ENCODE results near the gene ADAMTS6.
"Not testable (repeated sequence)": the region's sequence is repeated elsewhere in the genome, so short reads cannot be mapped to it uniquely, and the experiment has no call there.

ADAMTS6 gene

DNA sequence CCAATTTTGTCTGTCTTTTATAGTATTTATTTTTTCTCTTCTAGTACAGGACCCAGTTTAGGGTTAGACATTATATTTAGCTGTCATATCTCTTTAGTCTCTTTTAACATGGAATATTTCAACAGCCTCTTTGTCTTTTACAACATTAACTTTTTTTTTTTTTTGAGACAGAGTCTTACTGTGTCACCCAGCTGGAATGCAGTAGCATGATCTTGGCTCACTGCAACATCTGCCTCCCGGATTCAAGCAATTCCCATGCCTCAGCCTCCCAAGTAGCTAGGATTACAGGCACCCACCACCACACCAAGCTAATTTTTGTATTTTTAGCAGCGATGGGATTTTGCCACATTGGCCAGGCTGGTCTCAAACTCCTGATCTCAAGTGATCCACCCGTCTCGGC is 90.1 kb downstream of the ADAMTS6 start:
- no peak overlapping the region for H3K4me3 ChIP-seq
- H3K27ac ChIP-seq: no peak overlapping the region

DNA sequence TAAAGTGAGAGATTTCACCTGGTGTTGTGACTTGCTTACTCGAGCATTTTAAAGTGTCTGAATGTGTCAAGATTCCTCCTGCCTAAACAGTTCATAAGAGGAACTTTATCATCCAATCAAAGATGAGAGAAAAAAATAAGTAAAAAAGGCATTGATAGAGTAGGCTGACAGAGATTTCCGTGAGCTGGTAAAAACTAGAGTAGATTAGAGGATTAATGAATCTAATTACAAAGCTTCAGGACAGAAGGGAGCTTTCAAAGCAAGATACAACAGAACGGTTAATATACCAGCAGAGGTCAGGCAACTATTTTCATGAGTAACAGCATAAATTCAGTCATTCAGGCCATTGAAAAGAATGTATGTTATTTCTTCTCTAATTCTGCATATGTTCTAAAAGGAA is 91.5 kb downstream of the ADAMTS6 start:
- Histone ChIP-seq H3K27ac (no peak overlapping the region), H3K4me3 (no peak overlapping the region)

DNA sequence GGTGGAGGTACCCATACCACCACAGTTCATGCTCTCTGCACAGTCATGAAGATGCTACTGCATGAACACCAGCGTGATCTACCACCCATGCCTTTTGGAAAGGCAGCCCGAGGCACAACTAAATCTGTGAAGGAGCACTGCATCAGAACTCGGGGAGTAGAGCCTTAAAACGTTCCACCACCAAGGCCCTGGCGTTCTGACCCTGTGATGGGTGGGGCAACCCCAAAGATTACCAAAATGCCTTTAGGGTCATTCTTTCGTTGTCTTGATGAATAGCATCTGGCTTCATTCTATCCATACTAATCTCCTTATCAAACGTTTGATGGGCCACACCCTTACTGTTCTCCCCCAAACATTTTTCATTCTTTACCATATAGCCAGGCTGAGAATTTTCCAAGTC is 97.9 kb downstream of the ADAMTS6 start:
- H3K27ac ChIP-seq: no peak overlapping the region
- H3K4me3 ChIP-seq: no peak overlapping the region

DNA sequence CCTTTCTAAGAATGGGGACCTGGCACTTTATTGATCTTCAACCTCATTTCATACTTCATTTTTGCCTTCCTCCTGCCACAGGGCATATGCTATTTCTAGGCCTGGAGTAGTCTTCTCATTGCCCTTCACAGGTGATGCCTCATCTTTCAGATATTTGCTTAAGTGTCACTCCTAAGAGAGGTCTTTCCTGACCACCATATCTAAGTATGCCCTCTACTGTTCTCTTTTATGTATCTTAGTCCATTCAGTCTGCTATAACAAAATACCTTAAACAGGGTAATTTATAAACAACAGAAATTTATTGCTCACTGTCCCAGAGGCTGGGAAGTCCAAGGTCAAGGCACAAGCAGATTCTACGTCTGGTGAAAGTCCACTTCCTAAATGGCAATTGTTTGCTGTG is 99.1 kb downstream of the ADAMTS6 start:
- no peak overlapping the region for H3K4me3 ChIP-seq
- H3K27ac ChIP-seq: no peak overlapping the region

- not testable (repeated sequence) for H3K27ac ChIP-seq, H3K4me3 ChIP-seq
These were observed 111.2 kb downstream of the ADAMTS6 start for GRCh38 chr5:65370505-65370904.

DNA sequence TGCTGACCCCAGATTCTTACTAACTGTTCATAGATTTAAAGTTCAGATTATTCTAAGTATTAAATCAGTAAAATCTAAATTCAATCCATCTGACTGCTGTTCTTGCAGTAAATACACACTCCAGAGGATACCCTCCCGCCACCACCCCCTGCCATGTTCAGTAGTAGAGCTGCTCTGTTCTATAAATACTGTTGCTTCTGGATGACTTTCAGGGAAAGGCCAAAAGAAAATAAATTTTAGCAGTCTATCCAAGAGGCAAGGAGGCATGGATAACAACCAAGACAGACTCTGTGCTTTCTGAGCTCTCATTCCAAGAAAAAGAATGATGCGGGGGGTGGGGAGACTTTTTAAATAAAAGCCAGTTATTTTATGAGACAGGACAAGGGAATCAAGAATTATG is 115.1 kb downstream of the ADAMTS6 start:
- H3K27ac ChIP-seq: no peak overlapping the region
- H3K4me3 ChIP-seq: no peak overlapping the region

GRCh38 chr5:65364907-65365306 is 116.8 kb downstream of the ADAMTS6 start:
- no peak overlapping the region for H3K27ac ChIP-seq

GRCh38 chr5:65363499-65363898 is 118.2 kb downstream of the ADAMTS6 start:
- Histone ChIP-seq H3K4me3 (no peak overlapping the region), H3K27ac (no peak overlapping the region)

More at GRCh38 chr5:65364907-65365306, 116.8 kb downstream of the ADAMTS6 start:
- H3K4me3 ChIP-seq: no peak overlapping the region

GRCh38 chr5:65359981-65360380 is 121.7 kb downstream of the ADAMTS6 start:
- no peak overlapping the region for H3K27ac ChIP-seq

GRCh38 chr5:65359569-65359968 is 122.2 kb downstream of the ADAMTS6 start:
- H3K4me3 ChIP-seq: no peak overlapping the region
- H3K27ac ChIP-seq: no peak overlapping the region

More at GRCh38 chr5:65359981-65360380, 121.7 kb downstream of the ADAMTS6 start:
- no peak overlapping the region for H3K4me3 ChIP-seq

GRCh38 chr5:65356274-65356673 is 125.4 kb downstream of the ADAMTS6 start:
- Histone ChIP-seq H3K4me3 (no peak overlapping the region), H3K27ac (no peak overlapping the region)

GRCh38 chr5:65355301-65355700 is 126.4 kb downstream of the ADAMTS6 start:
- Histone ChIP-seq H3K27ac (no peak overlapping the region), H3K4me3 (no peak overlapping the region)

GRCh38 chr5:65341835-65342234 is 139.9 kb downstream of the ADAMTS6 start:
- Histone ChIP-seq H3K27ac (no peak overlapping the region), H3K4me3 (no peak overlapping the region)

DNA sequence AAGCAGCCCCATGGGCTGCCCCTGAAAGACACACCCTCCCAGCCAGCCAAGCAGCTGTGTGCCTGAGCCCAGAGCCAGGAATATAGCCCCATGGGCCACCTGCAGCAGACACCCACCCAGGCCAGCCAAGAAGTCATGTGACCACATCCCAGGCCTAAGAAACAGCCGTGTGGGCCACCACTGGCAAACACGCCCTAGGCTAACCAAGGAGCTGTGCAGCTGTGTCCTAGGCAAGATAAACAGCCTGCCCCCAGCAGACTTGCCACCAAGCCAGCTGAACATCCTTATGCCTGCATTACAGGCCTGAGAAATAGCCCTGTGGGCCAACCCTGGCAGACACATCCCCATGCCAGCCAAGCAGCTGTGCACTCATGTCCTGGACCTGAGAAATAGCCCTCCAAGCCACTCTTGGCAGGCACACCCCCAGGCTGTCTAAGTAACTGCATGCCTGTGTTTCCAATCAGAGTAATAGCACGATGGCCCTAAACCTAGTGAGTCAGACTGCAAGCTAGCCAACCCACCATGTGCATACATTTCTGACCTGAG is 143.0 kb downstream of the ADAMTS6 start:
- no peak overlapping the region for H3K4me3 ChIP-seq
- no peak overlapping the region for H3K27ac ChIP-seq

DNA sequence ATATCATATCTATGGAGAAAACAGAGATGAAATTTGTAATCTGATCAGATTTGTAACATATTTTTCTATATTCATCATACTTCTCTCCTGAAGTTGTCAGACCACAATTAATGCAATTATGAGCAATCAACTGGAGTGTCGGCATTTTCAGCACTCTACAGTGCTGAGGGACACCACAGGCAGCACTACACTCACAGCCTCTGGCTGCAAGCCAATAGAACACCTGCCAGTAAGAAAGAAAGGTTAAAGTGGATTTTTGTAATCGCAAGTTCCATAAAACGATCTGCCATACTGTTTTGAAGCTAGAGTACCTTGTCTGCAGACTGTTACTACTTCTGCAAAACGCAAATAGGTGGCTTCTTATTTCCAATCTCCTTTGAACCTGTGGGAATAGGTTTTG is 147.6 kb downstream of the ADAMTS6 start:
- H3K4me3 ChIP-seq: no peak overlapping the region
- no peak overlapping the region for H3K27ac ChIP-seq

- no peak overlapping the region for H3K4me3 ChIP-seq
These were observed 149.1 kb downstream of the ADAMTS6 start for GRCh38 chr5:65332591-65332990.

DNA sequence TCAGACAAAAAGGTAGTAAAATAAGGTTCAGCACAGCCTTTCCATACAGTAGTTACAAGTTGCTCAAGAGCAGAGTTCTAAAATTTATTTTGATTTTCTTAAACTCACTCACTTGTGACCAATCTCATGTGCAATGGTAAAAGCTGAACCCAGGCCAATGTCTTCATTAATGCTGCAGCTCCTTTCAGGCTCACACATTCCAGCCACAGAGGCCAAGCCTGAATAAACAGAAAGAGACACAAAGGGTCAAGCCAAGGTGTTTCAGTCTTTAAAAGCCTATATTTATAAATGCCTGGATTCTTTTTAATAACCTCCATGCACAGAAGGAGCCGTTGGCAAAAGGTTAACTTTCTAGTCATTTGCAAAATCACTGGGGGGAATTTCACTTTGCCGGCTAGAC is 152.5 kb downstream of the ADAMTS6 start:
- Histone ChIP-seq H3K27ac (no peak overlapping the region), H3K4me3 (no peak overlapping the region)

More at GRCh38 chr5:65332591-65332990, 149.1 kb downstream of the ADAMTS6 start:
- H3K27ac ChIP-seq: no peak overlapping the region

GRCh38 chr5:65327582-65327981 is 154.1 kb downstream of the ADAMTS6 start:
- no peak overlapping the region for H3K27ac ChIP-seq

GRCh38 chr5:65326922-65327321 is 154.8 kb downstream of the ADAMTS6 start:
- no peak overlapping the region for H3K27ac ChIP-seq
- no peak overlapping the region for H3K4me3 ChIP-seq

More at GRCh38 chr5:65327582-65327981, 154.1 kb downstream of the ADAMTS6 start:
- no peak overlapping the region for H3K4me3 ChIP-seq

DNA sequence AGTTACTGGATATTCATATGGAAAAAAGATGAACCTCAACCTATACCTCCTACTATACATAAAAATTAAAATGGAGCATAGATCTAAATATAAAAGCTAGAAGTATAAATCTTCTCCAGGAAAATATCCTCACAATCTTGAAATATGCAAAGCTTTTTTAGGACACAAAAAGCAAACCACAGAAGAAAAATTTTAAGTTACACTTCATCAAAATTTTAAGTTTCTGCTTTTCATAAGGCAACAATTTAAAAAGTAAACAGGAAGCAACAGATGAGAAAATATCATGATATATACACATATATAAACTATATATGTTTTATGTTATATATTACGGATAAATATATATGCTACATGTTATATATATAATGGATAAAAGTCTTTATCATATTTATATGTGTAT is 157.5 kb downstream of the ADAMTS6 start:
- Histone ChIP-seq H3K27ac (no peak overlapping the region), H3K4me3 (no peak overlapping the region)

DNA sequence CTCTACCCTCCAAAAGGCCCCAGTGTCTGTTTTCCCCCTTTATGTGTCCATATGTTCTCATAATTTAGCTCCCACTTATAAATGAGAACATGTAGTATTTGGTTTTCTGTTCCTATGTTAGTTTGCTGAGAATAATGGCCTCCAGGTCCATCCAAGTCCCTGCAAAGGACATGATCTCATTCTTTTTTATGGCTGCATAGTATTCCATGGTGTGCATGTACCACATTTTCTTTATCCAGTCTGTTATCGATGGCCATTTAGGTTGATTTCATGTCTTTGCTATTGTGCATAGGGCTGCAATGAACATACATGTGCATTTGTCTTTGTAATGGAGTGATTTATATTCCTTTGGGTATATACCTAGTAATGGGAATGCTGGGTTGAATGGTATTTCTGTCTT is 161.0 kb downstream of the ADAMTS6 start:
- H3K4me3 ChIP-seq: not testable (repeated sequence)

GRCh38 chr5:65320250-65320649 is 161.5 kb downstream of the ADAMTS6 start:
- H3K27ac ChIP-seq: no peak overlapping the region
- H3K4me3 ChIP-seq: no peak overlapping the region

More for the DNA sequence above, 161.0 kb downstream of the ADAMTS6 start:
- H3K27ac ChIP-seq: not testable (repeated sequence)

Measured in skin epidermis (tissue), 12 donors.